GM23338 (cell line): ENCODE data around the gene FHAD1. TPM values are rescaled to one million over a fixed set of nuclear protein-coding genes. Genes with fewer than 3 reads are reported as not detected.

Source experiments
- ATAC-seq: fragments of 200-7000 bp; cut with Tn5 transposase; 3 replicates; pipeline ENCODE4 v1.9.1; 2020
- DNase-seq: peaks from one replicate; pipeline ENCODE4 v3.0.0-alpha.2; 2015; ENCODE audit warnings: low spot score
- H2AFZ ChIP-seq: fragments of 200-600 bp; sonication (generic); 2 replicates; pipeline ENCODE4 v1.8.0; 2016; ENCODE audit warnings: antibody characterized with exemption, mild to moderate bottlenecking, moderate library complexity
- H3F3A ChIP-seq: fragments of 200-600 bp; sonication (generic); replicated peaks from 2 replicates; pipeline ENCODE4 v1.8.0; 2017; ENCODE audit warnings: antibody characterized with exemption, mixed run types, low read depth
- H3K27ac ChIP-seq: fragments of 200-600 bp; sonication (generic); 2 replicates; pipeline ENCODE4 v1.6.1; 2016; ENCODE audit warnings: low read depth
- H3K27me3 ChIP-seq: fragments of 200-600 bp; sonication (generic); 2 replicates; pipeline ENCODE4 v1.8.0; 2016; ENCODE audit warnings: mild to moderate bottlenecking, mixed run types, moderate library complexity; ENCODE audit not compliant: insufficient read depth
- H3K36me3 ChIP-seq: fragments of 200-600 bp; sonication (generic); 2 replicates; pipeline ENCODE4 v1.8.0; 2016; ENCODE audit warnings: mild to moderate bottlenecking; ENCODE audit not compliant: insufficient read depth
- H3K4me1 ChIP-seq: fragments of 200-600 bp; sonication (generic); 2 replicates; pipeline ENCODE4 v1.8.0; 2016; ENCODE audit warnings: mild to moderate bottlenecking, moderate library complexity; ENCODE audit not compliant: insufficient read depth
- H3K4me2 ChIP-seq: fragments of 200-600 bp; sonication (generic); 2 replicates; pipeline ENCODE4 v1.7.1; 2017; ENCODE audit warnings: mixed run types
- H3K4me3 ChIP-seq: fragments of 200-600 bp; sonication (generic); 2 replicates; pipeline ENCODE4 v1.6.1; 2016; ENCODE audit warnings: mixed run types
- H3K79me2 ChIP-seq: fragments of 200-600 bp; sonication (generic); replicated peaks from 2 replicates; pipeline ENCODE4 v1.8.0; 2017; ENCODE audit warnings: mild to moderate bottlenecking; ENCODE audit not compliant: insufficient read depth
- H3K9me2 ChIP-seq: fragments of 200-600 bp; sonication (generic); 2 replicates; pipeline ENCODE4 v1.8.0; 2017; ENCODE audit not compliant: insufficient read depth
- H4K20me1 ChIP-seq: fragments of 200-600 bp; sonication (generic); replicated peaks from 2 replicates; pipeline ENCODE4 v1.8.0; 2017; ENCODE audit warnings: mild to moderate bottlenecking; ENCODE audit not compliant: insufficient read depth
- H3K27ac Mint-ChIP-seq: 2 replicates; pipeline ENCODE4 v1.8.0; 2020; ENCODE audit warnings: inconsistent platforms, mild to moderate bottlenecking, moderate library complexity, mixed read lengths
- H3K27me3 Mint-ChIP-seq: 3 replicates; pipeline ENCODE4 v1.8.0; 2022; ENCODE audit warnings: low read depth, mild to moderate bottlenecking, moderate library complexity, mixed read lengths, inconsistent platforms; ENCODE audit not compliant: insufficient read depth, poor library complexity
- H3K36me3 Mint-ChIP-seq: 3 replicates; pipeline ENCODE4 v1.8.0; 2021; ENCODE audit warnings: low read depth, mild to moderate bottlenecking, inconsistent platforms, moderate library complexity, mixed read lengths
- H3K4me1 Mint-ChIP-seq: 3 replicates; pipeline ENCODE4 v1.8.0; 2020; ENCODE audit warnings: mild to moderate bottlenecking, inconsistent platforms, mixed read lengths
- H3K4me3 Mint-ChIP-seq: 3 replicates; pipeline ENCODE4 v1.8.0; 2021; ENCODE audit warnings: moderate library complexity, mild to moderate bottlenecking, inconsistent platforms, mixed read lengths
- H3K9me3 Mint-ChIP-seq: 3 replicates; pipeline ENCODE4 v1.8.0; 2020; ENCODE audit warnings: moderate library complexity, mild to moderate bottlenecking, inconsistent platforms, mixed read lengths
- CREB1 ChIP-seq: fragments of 250-450 bp; sonication (Bioruptor Pico); IDR thresholded peaks from 2 replicates; pipeline ENCODE4 v1.5.0; 2020; ENCODE audit warnings: low read depth, mild to moderate bottlenecking, moderate library complexity
- CTCF ChIP-seq, 2 experiments: fragments of 200-600 bp in 1 of 2; sonication (generic) in 1 of 2; conservative IDR thresholded peaks; 2 replicates each; pipeline versions ENCODE4 v1.5.1 to v1.6.1; 2016 to 2017; ENCODE audit warnings: antibody characterized with exemption in 2 of 2, low read depth in 2 of 2, mild to moderate bottlenecking in 2 of 2, moderate library complexity in 1 of 2
- ETS1 ChIP-seq: IDR thresholded peaks from 2 replicates; pipeline ENCODE4 v1.6.1; 2016; ENCODE audit warnings: antibody characterized with exemption
- EZH2 ChIP-seq: fragments of 200-600 bp; sonication (generic); IDR thresholded peaks from one replicate; pipeline ENCODE4 v1.8.0; 2017; ENCODE audit warnings: antibody characterized with exemption, mild to moderate bottlenecking, low read depth; ENCODE audit not compliant: unreplicated experiment
- EZH2phosphoT487 ChIP-seq: fragments of 200-600 bp; sonication (generic); IDR thresholded peaks from one replicate; pipeline ENCODE4 v1.8.1; 2018; ENCODE audit warnings: antibody characterized with exemption; ENCODE audit not compliant: unreplicated experiment
- JUNB ChIP-seq: IDR thresholded peaks from one replicate; pipeline ENCODE4 v1.6.1; 2016; ENCODE audit warnings: antibody characterized with exemption; ENCODE audit not compliant: unreplicated experiment
- NANOG ChIP-seq: IDR thresholded peaks from 2 replicates; pipeline ENCODE4 v1.6.1; 2016; ENCODE audit warnings: antibody characterized with exemption, borderline replicate concordance
- POLR2AphosphoS5 ChIP-seq: IDR thresholded peaks from 2 replicates; pipeline ENCODE4 v1.6.1; 2016; ENCODE audit warnings: antibody characterized with exemption, low read depth
- REST ChIP-seq: IDR thresholded peaks from one replicate; pipeline ENCODE4 v1.6.1; 2018; ENCODE audit warnings: antibody characterized with exemption; ENCODE audit not compliant: unreplicated experiment
- STAT1 ChIP-seq: IDR thresholded peaks from one replicate; pipeline ENCODE4 v1.6.1; 2016; ENCODE audit warnings: antibody characterized with exemption; ENCODE audit not compliant: unreplicated experiment
- ZNF114 ChIP-seq: fragments of 250-450 bp; sonication (Bioruptor Pico); IDR thresholded peaks from 2 replicates; pipeline ENCODE4 v1.5.0; 2020; ENCODE audit warnings: mild to moderate bottlenecking, moderate library complexity
- ZNF331 ChIP-seq: fragments of 250-450 bp; sonication (Bioruptor Pico); IDR thresholded peaks from 2 replicates; pipeline ENCODE4 v1.5.0; 2020; ENCODE audit warnings: low read depth, mild to moderate bottlenecking, moderate library complexity
- ZNF462 ChIP-seq: fragments of 250-450 bp; sonication (Bioruptor Pico); IDR thresholded peaks from 2 replicates; pipeline ENCODE4 v1.5.0; 2020; ENCODE audit warnings: mild to moderate bottlenecking, moderate library complexity
- polyA plus RNA-seq: library from polyadenylated mRNA; unstranded; fragments of >200 nt; fragmentation: Nextera tagmentation; extraction: Ambion mirVana; gene quantifications from 2 replicates; pipeline ENCODE4 v1.2.1, GENCODE V29; 2016
- total RNA-seq: library from RNA; depleted of rRNA; stranded (reverse); fragments of >200 nt; shearing (Covaris generic); gene quantifications from 2 replicates; pipeline ENCODE4 v1.2.3, GENCODE V29; 2014

The FHAD1 gene
- total and polyA plus RNA-seq, 2 experiments from 2014 or later = 1.8 to 3.3 TPM

GRCh38 chr1:15217654-15218053 lies 29.4 kb upstream of the FHAD1 start:
- no peak overlapping the region for H3K4me2 ChIP-seq
- H3K36me3 Mint-ChIP-seq = peaks cover 31% of the 10 kb centered on the region
- no peak for TF ChIP-seq CTCF (conservative IDR thresholded peaks at IDR 0.05; ENCODE audit: low read depth in 2 of 2)
- TF ChIP-seq NANOG = no peak
- no peak for TF ChIP-seq REST
- TF ChIP-seq CREB1 (CRISPR knock-in tag) = no peak
- no peak for TF ChIP-seq EZH2
- no peak for TF ChIP-seq ETS1
- TF ChIP-seq JUNB = no peak
- no peak for TF ChIP-seq POLR2AphosphoS5
- TF ChIP-seq STAT1 = no peak
- no peak for TF ChIP-seq ZNF462 (CRISPR knock-in tag)
- no peak for TF ChIP-seq EZH2phosphoT487
- no peak for TF ChIP-seq ZNF114 (CRISPR knock-in tag)
- no peak for TF ChIP-seq ZNF331

More at GRCh38 chr1:15217654-15218053, 29.4 kb upstream of the FHAD1 start:
- Histone ChIP-seq H3K36me3 (no peaks in the 10 kb centered on the region; the same call in 1 of the 2 replicates), H4K20me1 (no peaks in the 10 kb centered on the region), H3K4me1 (no peaks in the 10 kb centered on the region), H3K79me2 (no peaks in the 10 kb centered on the region), H3K27me3 (no peaks in the 10 kb centered on the region), H2AFZ (no peak overlapping the region), H3K9me2 (no peaks in the 10 kb centered on the region), H3K27ac (no peak overlapping the region), H3K4me3 (no peak overlapping the region), H3F3A (no peaks in the 10 kb centered on the region)
- Mint-ChIP-seq H3K27me3 (peaks cover 9% of the 10 kb centered on the region), H3K4me3 (no peak overlapping the region), H3K27ac (no peak overlapping the region), H3K9me3 (peaks cover 19% of the 10 kb centered on the region; the same call in 2 of the 3 replicates), H3K4me1 (peaks cover 20% of the 10 kb centered on the region)
- no peak for DNase-seq
- no peak for ATAC-seq
